Measurements from ENCODE around the gene MSANTD3.

GRCh38 chr9:100485196-100485595 lies 58.3 kb downstream of the MSANTD3 start:
- TF ChIP-seq CTCF (conservative IDR thresholded peaks at IDR 0.05; ENCODE audit: low read depth, low read length) (no peak), BHLHE40 (IDR thresholded peaks at IDR 0.05; ENCODE audit: low read depth, low read length) (no peak), POLR2A (IDR thresholded peaks at IDR 0.05; ENCODE audit: low read depth, low read length) (no peak), MAZ (IDR thresholded peaks at IDR 0.05; ENCODE audit: borderline replicate concordance, low read depth, low read length) (no peak), SMC3 (IDR thresholded peaks at IDR 0.05; ENCODE audit: low read depth, low read length) (no peak)
- TF ChIP-seq, protein P1, sequence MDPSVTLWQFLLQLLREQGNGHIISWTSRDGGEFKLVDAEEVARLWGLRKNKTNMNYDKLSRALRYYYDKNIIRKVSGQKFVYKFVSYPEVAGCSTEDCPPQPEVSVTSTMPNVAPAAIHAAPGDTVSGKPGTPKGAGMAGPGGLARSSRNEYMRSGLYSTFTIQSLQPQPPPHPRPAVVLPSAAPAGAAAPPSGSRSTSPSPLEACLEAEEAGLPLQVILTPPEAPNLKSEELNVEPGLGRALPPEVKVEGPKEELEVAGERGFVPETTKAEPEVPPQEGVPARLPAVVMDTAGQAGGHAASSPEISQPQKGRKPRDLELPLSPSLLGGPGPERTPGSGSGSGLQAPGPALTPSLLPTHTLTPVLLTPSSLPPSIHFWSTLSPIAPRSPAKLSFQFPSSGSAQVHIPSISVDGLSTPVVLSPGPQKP (IDR thresholded peaks at IDR 0.05; ENCODE audit: borderline replicate concordance, low read depth, low read length) = no peak
